ENCODE data around the gene LOXHD1.

DNA sequence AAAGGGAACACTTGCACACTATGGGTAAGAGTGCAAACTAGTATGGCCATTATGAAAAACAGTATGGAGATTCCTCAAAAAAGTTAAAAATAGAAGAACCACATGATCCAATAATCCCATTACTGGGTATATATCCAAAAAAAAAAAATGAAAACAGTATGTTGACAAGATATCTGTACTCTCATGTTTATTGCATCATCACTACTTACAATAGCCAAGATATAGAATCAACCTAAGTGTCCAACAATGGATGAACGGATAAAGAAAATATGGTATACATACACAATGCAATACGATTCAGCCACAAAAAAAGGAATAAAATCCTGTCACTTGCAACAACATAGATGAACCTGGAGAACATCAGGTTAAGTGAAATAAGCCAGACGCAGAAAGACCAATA, 73.3 kb downstream of the LOXHD1 start:
- TF ChIP-seq, protein P1, sequence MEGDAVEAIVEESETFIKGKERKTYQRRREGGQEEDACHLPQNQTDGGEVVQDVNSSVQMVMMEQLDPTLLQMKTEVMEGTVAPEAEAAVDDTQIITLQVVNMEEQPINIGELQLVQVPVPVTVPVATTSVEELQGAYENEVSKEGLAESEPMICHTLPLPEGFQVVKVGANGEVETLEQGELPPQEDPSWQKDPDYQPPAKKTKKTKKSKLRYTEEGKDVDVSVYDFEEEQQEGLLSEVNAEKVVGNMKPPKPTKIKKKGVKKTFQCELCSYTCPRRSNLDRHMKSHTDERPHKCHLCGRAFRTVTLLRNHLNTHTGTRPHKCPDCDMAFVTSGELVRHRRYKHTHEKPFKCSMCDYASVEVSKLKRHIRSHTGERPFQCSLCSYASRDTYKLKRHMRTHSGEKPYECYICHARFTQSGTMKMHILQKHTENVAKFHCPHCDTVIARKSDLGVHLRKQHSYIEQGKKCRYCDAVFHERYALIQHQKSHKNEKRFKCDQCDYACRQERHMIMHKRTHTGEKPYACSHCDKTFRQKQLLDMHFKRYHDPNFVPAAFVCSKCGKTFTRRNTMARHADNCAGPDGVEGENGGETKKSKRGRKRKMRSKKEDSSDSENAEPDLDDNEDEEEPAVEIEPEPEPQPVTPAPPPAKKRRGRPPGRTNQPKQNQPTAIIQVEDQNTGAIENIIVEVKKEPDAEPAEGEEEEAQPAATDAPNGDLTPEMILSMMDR (IDR thresholded peaks at IDR 0.05; ENCODE audit: low read length), result no peak
- no peak for TF ChIP-seq EZH2 (IDR thresholded peaks at IDR 0.05; ENCODE audit: borderline replicate concordance, low read length)
